GM12892 (cell line): ENCODE measurements around the gene LGMN.
"Not testable (repeated sequence)": the region's sequence is repeated elsewhere in the genome, so short reads cannot be mapped to it uniquely, and the experiment has no call there.

Source experiments
- DNase-seq: peaks from one replicate; pipeline ENCODE4 v3.0.0; 2011; ENCODE audit not compliant: insufficient read length
- FAIRE-seq: peaks from 2 replicates; lab custom pipeline; 2011; peaks lifted over from hg19 to GRCh38; lab: Jason Lieb, UNC
- POLR2A ChIP-seq: IDR thresholded peaks from 2 replicates; pipeline ENCODE4 v1.6.1; 2011; ENCODE audit warnings: low read depth, low read length, control low read depth
- POLR2AphosphoS5 ChIP-seq: IDR thresholded peaks from 2 replicates; pipeline ENCODE4 v1.6.1; 2011; ENCODE audit warnings: low read depth, low read length, control low read depth
- TAF1 ChIP-seq: IDR thresholded peaks from 2 replicates; pipeline ENCODE4 v1.6.1; 2011; ENCODE audit warnings: low read depth, mild to moderate bottlenecking, control low read depth, low read length, borderline replicate concordance

LGMN gene

DNA sequence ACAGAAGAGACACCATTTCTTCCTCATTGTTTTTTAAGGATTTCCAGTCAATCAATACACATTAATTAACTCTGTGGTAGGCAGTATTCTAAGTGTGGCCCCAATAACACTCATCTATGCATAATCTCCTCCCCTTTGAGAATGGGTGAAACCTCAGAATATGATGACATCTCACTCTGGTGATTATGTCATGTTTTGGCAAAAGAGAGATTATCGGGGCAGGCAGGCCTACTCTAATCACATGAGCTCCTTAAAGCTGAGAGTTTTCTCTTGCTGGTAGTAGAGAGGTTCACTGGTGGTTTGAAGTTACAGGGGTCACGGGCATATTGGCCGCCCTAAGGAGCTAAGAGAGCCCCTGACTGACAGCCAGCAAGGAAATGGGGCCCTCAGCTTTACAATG, 7.1 kb upstream of the LGMN start:
- no peak for DNase-seq
- no peak for TF ChIP-seq TAF1
- TF ChIP-seq POLR2A, result no peak
- no peak for TF ChIP-seq POLR2AphosphoS5
- FAIRE-seq, result peak; percentile 56

DNA sequence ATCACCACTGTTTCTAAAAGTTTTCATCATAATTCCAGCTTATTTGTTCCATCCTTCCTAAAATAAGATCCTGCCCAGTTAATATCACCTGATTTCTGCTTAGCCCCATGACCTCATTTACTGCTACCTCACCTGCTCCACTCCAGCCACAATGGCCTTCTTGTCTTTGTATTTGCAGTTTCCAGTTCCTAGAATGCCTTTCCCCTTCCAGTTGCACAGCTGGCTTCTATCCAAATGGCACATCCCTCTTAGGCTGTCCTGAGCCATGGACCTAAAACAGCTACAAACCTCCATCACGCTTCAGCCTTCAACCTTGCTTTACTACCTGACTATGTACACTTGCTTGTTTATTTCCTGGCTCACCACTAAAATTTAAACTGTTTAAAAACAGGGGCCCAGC, 6.5 kb upstream of the LGMN start:
- DNase-seq (no peak), FAIRE-seq (no peak)
- TF ChIP-seq POLR2A, result no peak
- no peak for TF ChIP-seq POLR2AphosphoS5
- no peak for TF ChIP-seq TAF1

DNA sequence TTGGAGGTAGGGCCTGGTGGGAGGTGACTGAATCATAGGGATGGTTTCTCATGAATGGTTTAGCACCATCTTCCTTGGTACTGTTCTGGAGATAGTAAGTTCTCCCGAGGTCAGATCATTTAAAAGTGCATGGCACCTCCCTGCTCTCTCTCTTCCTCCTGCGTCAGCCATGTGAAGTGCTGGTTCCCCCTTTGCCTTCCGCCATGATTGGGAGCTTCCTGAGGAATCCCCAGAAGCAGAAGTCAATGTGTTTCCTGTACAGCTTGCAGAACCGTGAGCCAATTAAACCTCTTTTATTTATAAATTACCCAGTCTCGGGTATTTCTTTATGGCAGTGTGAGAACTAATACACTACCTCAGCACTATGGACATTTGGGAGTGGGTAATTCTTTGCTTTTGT, 4.8 kb upstream of the LGMN start:
- TF ChIP-seq POLR2AphosphoS5, result no peak
- TF ChIP-seq POLR2A, result no peak
- TF ChIP-seq TAF1, result no peak
- no peak for FAIRE-seq
- DNase-seq, result no peak

DNA sequence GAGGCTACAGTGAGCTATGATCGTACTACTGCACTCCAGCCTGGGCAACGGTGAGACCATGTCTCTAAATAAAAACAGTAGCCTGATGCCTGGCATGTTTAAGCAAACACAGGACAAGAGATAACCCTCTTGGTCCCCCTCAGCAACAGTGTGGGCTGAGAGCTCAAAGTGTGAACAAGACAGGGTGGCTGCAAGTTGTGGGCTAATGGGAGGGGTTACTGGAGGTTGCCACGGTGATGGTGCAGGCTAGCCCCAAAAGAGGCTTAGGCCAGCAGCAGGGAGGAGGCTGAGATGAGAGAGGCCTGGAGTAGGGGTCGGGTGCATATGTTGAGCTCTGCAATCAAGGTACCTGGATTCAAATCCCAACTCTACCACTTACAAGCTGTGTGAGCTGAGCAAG, 3.4 kb upstream of the LGMN start:
- TF ChIP-seq TAF1 (no peak), POLR2AphosphoS5 (no peak), POLR2A (no peak)
- FAIRE-seq, result peak; percentile 57
- DNase-seq, result no peak

DNA sequence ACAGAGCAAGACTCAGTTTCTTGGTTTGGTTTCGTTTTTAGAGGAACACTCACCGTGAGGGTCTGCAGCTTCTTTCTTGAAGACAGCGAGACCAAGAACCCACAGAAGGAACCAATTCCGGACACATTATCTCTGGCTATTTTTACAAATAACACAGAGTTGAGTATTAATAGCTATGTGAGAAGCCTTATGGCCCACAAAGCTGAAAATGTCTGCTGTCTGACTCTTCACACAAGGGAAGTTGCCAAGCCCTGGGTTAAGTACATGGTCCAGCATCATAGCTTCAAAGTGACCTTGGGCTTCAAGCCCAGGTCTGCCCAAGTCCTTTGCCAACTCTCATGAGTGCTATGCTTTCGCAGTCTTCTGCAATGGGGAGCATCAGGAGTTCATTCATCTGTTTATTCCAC, 2.6 kb upstream of the LGMN start:
- FAIRE-seq (peak; percentile 70), DNase-seq (no peak)
- TF ChIP-seq POLR2AphosphoS5, result no peak
- no peak for TF ChIP-seq POLR2A
- TF ChIP-seq TAF1, result no peak

DNA sequence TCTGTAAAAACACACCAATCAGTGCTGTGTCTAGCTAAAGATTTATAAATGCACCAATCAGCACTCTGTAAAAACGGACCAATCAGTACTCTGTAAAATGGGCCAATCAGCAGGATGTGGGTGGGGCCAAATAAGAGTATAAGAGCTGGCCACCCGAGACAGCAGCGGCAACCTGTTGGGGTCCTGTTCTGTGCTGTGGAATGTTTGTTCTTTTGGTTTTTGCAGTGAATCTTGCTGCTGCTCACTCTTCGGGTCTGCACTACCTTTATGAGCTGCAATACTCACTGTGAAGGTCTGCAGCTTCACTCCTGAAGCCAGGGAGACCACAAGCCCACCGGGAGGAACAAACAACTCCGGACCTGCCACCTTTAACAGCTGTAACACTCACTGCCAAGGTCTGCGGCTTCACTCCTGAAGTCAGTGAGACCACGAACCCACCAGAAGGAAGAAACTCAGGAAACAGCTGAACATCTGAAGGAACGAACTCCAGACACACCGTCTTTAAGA, 1.8 kb upstream of the LGMN start:
- peak; percentile 5 for FAIRE-seq
- DNase-seq, result not testable (repeated sequence)

DNA sequence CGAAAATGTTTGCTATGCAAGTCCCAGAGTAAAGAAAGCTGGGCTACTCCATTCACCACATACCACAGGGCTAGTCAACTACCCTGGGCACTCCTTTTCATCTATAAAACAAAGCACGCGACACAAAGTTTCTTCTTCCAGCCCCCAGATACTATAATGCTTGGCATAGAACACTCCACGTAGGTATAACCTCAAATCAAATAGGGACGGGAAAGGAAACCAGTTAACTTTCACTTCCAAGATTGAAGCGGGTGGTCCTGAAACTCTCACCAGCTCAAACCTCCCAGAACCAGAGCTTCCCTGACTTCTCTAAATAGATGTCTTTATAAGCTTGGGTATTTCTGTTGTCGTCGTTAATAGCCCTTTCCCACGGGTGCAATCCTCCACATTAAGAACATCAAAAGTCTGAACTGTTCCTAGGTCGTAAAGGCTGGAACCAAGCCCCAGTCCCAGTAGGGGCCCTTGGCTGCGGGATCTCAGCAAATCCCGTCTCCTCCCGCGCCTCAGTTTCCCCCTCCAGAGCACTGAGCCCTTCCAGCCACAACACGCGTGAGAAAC, 647 bp downstream of the LGMN start:
- FAIRE-seq, result peak; percentile 62

DNA sequence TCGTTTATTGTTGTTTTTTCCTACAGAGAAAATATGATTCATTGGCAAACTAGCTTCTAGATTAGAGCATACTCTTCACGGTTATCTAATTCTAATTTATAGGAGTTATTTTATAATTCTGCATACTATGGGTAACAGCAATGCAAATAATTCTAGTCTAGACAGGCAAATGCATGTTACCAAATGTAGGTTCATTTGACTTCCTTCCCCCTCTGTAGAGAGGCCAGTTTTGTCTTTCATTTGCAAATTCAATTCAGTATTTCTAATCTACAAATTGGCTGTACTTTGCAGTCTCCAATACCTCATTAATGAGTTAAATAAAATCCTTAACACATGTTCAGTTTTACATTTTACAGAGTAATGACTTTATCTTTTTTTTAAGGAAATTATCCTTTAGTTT, 4.2 kb downstream of the LGMN start:
- DNase-seq (no peak), FAIRE-seq (no peak)
- TF ChIP-seq POLR2AphosphoS5 (no peak), TAF1 (no peak), POLR2A (no peak)

More for the DNA sequence above, 647 bp downstream of the LGMN start:
- TF ChIP-seq POLR2AphosphoS5 (no peak), TAF1 (no peak)
- DNase-seq, result no peak

DNA sequence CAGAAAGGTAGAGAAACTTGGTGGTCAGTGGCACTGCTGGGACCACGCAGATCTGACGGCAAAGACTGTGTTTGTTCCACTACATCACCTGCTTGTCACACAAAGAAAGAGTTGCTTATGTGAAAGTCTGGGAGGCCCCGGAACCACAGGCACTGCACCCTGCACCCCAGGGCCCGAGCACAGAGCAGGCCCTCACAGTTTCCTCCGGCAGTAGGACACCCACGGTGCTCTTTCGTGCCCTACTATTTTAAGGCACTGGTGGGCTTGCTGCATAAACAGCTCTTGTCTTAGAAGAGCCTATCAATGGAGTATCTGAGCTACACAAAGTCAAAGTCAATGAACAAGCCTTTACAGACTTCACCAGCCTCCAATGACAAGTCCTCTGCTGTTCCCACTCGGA, 8.0 kb downstream of the LGMN start:
- DNase-seq (no peak), FAIRE-seq (peak; percentile 70)
- TF ChIP-seq POLR2A (no peak), POLR2AphosphoS5 (no peak), TAF1 (no peak)

DNA sequence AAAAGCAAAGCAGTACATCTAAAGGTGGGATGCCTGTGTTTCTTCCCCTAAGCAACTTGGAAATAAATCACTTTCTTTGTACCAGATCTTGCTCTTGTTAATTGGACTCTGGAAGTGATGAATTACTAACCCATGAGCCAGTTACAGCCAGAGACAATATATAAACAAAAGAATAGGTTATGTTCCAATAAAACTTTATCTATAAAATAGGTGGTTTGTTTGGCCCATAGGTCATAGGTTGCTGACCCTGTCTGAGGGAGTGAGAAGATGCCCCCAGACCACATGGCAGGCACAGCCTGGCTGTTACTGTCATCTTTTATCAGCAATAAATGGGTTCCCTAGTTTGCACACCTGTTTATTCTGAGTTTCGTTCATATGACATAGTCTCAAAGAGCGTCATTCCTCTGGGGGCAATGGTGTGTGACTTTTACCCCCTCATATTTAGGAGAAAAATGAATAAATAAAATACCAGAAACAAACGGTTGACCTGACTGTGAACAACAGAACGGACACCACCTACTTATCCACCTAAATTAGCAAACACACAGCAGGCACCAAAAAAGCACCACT, 10.7 kb downstream of the LGMN start:
- DNase-seq, result no peak
- peak; percentile 77 for FAIRE-seq
- no peak for TF ChIP-seq POLR2A
- no peak for TF ChIP-seq TAF1
- TF ChIP-seq POLR2AphosphoS5, result no peak

DNA sequence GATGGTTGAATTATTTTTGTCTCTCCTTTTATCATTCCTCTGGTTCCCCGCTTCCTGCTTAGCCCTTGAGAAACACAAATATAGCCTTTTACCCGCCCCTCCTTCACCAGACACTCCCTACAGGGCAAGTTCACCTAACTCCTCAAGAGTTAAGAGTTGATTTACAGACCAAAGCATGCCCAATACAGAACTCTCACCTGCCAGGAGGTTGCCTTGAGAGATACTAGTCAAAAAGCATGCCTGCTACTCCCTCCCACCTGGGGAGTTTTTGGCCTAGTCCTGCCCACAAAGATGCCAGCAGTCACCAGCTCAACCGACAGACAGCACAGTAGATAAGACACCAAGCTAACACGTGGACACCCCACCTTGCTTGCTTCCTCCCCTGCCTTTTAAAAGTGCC, 11.2 kb downstream of the LGMN start:
- DNase-seq, result no peak
- TF ChIP-seq POLR2AphosphoS5 (no peak), TAF1 (no peak), POLR2A (no peak)
- peak; percentile 86 for FAIRE-seq

DNA sequence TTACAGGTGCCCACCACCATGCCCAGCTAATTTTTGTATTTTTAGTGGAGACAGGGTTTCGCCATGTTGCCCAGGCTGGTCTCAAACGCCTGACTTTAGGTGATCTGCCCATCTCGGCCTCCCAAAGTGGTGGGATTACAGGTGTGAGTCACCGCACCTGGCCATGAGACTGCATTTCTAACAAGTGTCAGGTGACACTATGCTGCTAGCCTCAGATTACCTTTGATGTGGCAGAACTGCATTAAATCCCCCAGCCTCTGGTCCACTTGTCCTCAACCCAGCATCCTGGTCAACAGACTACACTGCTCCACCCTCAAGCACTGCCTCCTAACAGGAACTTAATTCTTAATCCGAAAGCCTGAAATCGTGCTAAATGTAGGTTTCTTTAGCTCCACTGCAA, 13.1 kb downstream of the LGMN start:
- TF ChIP-seq POLR2AphosphoS5 (no peak), POLR2A (no peak), TAF1 (no peak)
- DNase-seq (no peak), FAIRE-seq (no peak)

DNA sequence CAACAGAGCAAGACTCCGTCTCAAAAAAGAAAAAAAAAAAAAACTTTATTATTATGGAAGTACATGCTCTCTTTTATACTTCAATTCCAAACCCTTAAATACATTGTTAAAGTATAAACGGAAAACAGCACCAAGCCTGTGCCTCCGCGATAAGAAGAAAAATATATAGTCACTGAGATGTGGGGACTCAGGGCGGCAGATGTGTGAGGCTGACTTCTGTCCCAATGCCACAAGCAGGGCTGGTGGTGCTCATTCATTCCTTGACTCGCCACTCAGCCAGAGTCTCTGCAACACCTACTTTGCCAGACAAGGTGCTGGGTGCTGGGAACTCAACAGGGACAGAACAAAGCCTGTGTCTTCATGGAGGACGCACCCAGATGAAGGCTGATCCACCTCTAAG, 13.8 kb downstream of the LGMN start:
- FAIRE-seq (no peak), DNase-seq (no peak)
- no peak for TF ChIP-seq TAF1
